GM23248 (cell line): ENCODE measurements around the gene STT3A. TPM values are rescaled to one million over a fixed set of nuclear protein-coding genes. Genes with fewer than 3 reads are reported as not detected.

Experiments
- DNase-seq: peaks from one replicate; pipeline ENCODE4 v3.0.0-alpha.2; 2015
- H2AFZ ChIP-seq: fragments of 200-600 bp; sonication (generic); 2 replicates; pipeline ENCODE4 v1.6.1; 2016; ENCODE audit warnings: antibody characterized with exemption
- H3F3A ChIP-seq: fragments of 200-600 bp; sonication (generic); 2 replicates; pipeline ENCODE4 v1.6.1; 2016; ENCODE audit warnings: mild to moderate bottlenecking, antibody characterized with exemption, mixed run types; ENCODE audit not compliant: insufficient read depth
- H3K27ac ChIP-seq: fragments of 200-600 bp; sonication (generic); 2 replicates; pipeline ENCODE4 v1.5.1; 2016; ENCODE audit warnings: mild to moderate bottlenecking
- H3K27me3 ChIP-seq: fragments of 200-600 bp; sonication (generic); replicated peaks from 2 replicates; pipeline ENCODE4 v1.6.1; 2016; ENCODE audit warnings: mild to moderate bottlenecking; ENCODE audit not compliant: insufficient read depth
- H3K36me3 ChIP-seq: fragments of 200-600 bp; sonication (generic); 2 replicates; pipeline ENCODE4 v1.6.1; 2016; ENCODE audit warnings: low read depth, mild to moderate bottlenecking
- H3K4me1 ChIP-seq: fragments of 200-600 bp; sonication (generic); 2 replicates; pipeline ENCODE4 v1.6.1; 2016; ENCODE audit warnings: mild to moderate bottlenecking; ENCODE audit not compliant: insufficient read depth
- H3K4me2 ChIP-seq: fragments of 200-600 bp; sonication (generic); one replicate; pipeline ENCODE4 v1.6.1; 2016; ENCODE audit warnings: mild to moderate bottlenecking; ENCODE audit not compliant: unreplicated experiment
- H3K4me3 ChIP-seq: fragments of 200-600 bp; sonication (generic); 2 replicates; pipeline ENCODE4 v1.5.1; 2016; ENCODE audit warnings: mild to moderate bottlenecking
- H3K79me2 ChIP-seq: fragments of 200-600 bp; sonication (generic); 2 replicates; pipeline ENCODE4 v1.6.1; 2016; ENCODE audit warnings: mild to moderate bottlenecking; ENCODE audit not compliant: insufficient read depth
- H3K9ac ChIP-seq: fragments of 200-600 bp; sonication (generic); 2 replicates; pipeline ENCODE4 v1.6.1; 2016; ENCODE audit warnings: mild to moderate bottlenecking
- H3K9me2 ChIP-seq: fragments of 200-600 bp; sonication (generic); 2 replicates; pipeline ENCODE4 v1.6.1; 2016; ENCODE audit warnings: mixed run types, mild to moderate bottlenecking, moderate library complexity; ENCODE audit not compliant: insufficient read depth
- H3K9me3 ChIP-seq: fragments of 200-600 bp; sonication (generic); one replicate; pipeline ENCODE4 v1.6.1; 2017; ENCODE audit warnings: low read depth
- H4K20me1 ChIP-seq: fragments of 200-600 bp; sonication (generic); 2 replicates; pipeline ENCODE4 v1.6.0; 2016; ENCODE audit not compliant: insufficient read depth
- EZH2 ChIP-seq: fragments of 200-600 bp; sonication (generic); IDR thresholded peaks from 2 replicates; pipeline ENCODE4 v1.6.1; 2018; ENCODE audit warnings: antibody characterized with exemption, mild to moderate bottlenecking; ENCODE audit not compliant: insufficient read depth, poor library complexity, severe bottlenecking
- EZH2phosphoT487 ChIP-seq: fragments of 200-600 bp; sonication (generic); IDR thresholded peaks from 2 replicates; pipeline ENCODE4 v1.6.1; 2018; ENCODE audit warnings: antibody characterized with exemption, moderate library complexity, mild to moderate bottlenecking, low read depth; ENCODE audit not compliant: insufficient read depth
- WGBS, 2 experiments: methylation state at CpG; one replicate each; pipeline ENCODE4 v1.1.6; 2015 to 2017; ENCODE audit warnings: low lambda C conversion rate in 2 of 2, low coverage in 1 of 2; ENCODE audit errors: missing lambda C conversion rate in 2 of 2; 5-methylcytosine and 5-hydroxymethylcytosine counted together
- in situ Hi-C: fragments of 300-500 bp; cut with MboI; formaldehyde crosslinking; loops from 2 replicates; pipeline ENCODE4 v1.15.0; 2020
- polyA plus RNA-seq: library from polyadenylated mRNA; unstranded; fragments of >200 nt; fragmentation: Nextera tagmentation; extraction: Ambion mirVana; gene quantifications from 2 replicates; pipeline ENCODE4 v1.2.1, GENCODE V29; 2016
- total RNA-seq: library from RNA; depleted of rRNA; stranded (reverse); fragments of >200 nt; shearing (Covaris generic); gene quantifications from 2 replicates; pipeline ENCODE4 v1.2.3, GENCODE V29; 2014; rRNA removed

STT3A gene
- total RNA-seq (289 and 309 TPM in 2 replicates), polyA plus RNA-seq (245 and 258 TPM in 2 replicates)

GRCh38 chr11:125592305-125593113, at the start of gene STT3A:
STT3A (plus strand) TSS chr11:125592852; CDS start chr11:125595916, 3,064 bp downstream.
- 1 to 2% methylated on average over 49 to 55 of the region's 55 CpGs for WGBS, 2 experiments
- Histone ChIP-seq H3K27me3 (no peaks in the 10 kb centered on the region), H3K27ac (peak within 1 kb of the TSS; percentile 98), H3K9me3 (no peaks in the 10 kb centered on the region), H3K4me1 (peaks cover 15% of the 10 kb centered on the region), H4K20me1 (no peaks in the 10 kb centered on the region), H3K9ac (peak within 1 kb of the TSS; percentile 96), H2AFZ (peak within 1 kb of the TSS; percentile 93), H3K79me2 (peaks cover 60% of the 10 kb centered on the region), H3K36me3 (peaks cover 10% of the 10 kb centered on the region), H3K9me2 (no peaks in the 10 kb centered on the region), H3F3A (peaks cover 19% of the 10 kb centered on the region), H3K4me3 (peak within 1 kb of the TSS; percentile 89), H3K4me2 (peak within 1 kb of the TSS; percentile 96)
- in situ Hi-C loops: no loop called here
- TF ChIP-seq EZH2 (no peak), EZH2phosphoT487 (no peak)
- DNase-seq: peak; percentile 100

DNA sequence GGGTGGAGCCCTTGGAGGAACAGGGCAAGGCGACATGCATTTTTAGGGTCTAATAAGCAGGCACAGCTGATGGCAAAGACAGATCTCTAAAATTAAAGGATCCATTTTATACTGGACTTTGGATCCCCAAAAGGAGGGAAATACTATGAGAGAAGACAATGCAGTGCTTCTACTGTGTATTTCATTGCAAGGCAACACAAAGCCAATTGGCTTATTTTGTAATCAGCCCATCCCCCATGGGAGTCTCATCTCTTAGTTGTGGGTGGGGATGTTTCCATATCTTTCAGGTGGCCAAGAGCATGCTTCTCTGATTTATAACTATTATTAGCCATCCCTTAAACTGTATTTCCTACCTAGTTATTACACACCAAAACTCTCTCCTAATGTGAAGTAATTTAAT, 41.9 kb upstream of the STT3A start:
- H2AFZ ChIP-seq: no peak overlapping the region
- no peak overlapping the region for H3K9ac ChIP-seq
- H3K36me3 ChIP-seq: no peaks in the 10 kb centered on the region
- H3K79me2 ChIP-seq: no peaks in the 10 kb centered on the region
- H3K4me1 ChIP-seq: no peaks in the 10 kb centered on the region
- no peaks in the 10 kb centered on the region for H3K9me2 ChIP-seq
- in situ Hi-C loops: no loop called here
- H3K9me3 ChIP-seq: no peaks in the 10 kb centered on the region
- H3K27ac ChIP-seq: no peak overlapping the region
- no peaks in the 10 kb centered on the region for H3F3A ChIP-seq
- no peak overlapping the region for H3K4me2 ChIP-seq
- H3K27me3 ChIP-seq: no peaks in the 10 kb centered on the region; the same call in none of the 2 replicates
- H3K4me3 ChIP-seq: no peak overlapping the region
- H4K20me1 ChIP-seq: no peaks in the 10 kb centered on the region
- no peak for TF ChIP-seq EZH2
- no peak for TF ChIP-seq EZH2phosphoT487
- WGBS, 2 experiments: 68 to 71% methylated on average over 1 of the region's 1 CpG
- no peak for DNase-seq

- no peak overlapping the region for H3K4me2 ChIP-seq
- in situ Hi-C loops: no loop called here
- no peak overlapping the region for H2AFZ ChIP-seq
- DNase-seq: no peak
- H3K27me3 ChIP-seq: no peaks in the 10 kb centered on the region; the same call in none of the 2 replicates
- no peaks in the 10 kb centered on the region for H3K9me2 ChIP-seq
- H3K9me3 ChIP-seq: no peaks in the 10 kb centered on the region
- no peaks in the 10 kb centered on the region for H4K20me1 ChIP-seq
- no peaks in the 10 kb centered on the region for H3K79me2 ChIP-seq
- H3K27ac ChIP-seq: no peak overlapping the region
- no peak overlapping the region for H3K4me3 ChIP-seq
- H3F3A ChIP-seq: no peaks in the 10 kb centered on the region
- no peaks in the 10 kb centered on the region for H3K36me3 ChIP-seq
- 0 to 6% methylated on average over 1 of the region's 1 CpG for WGBS, 2 experiments
- H3K9ac ChIP-seq: no peak overlapping the region
- no peaks in the 10 kb centered on the region for H3K4me1 ChIP-seq
- TF ChIP-seq EZH2 (no peak), EZH2phosphoT487 (no peak)
Measured at GRCh38 chr11:125551835-125552342, 40.8 kb upstream of the STT3A start.

DNA sequence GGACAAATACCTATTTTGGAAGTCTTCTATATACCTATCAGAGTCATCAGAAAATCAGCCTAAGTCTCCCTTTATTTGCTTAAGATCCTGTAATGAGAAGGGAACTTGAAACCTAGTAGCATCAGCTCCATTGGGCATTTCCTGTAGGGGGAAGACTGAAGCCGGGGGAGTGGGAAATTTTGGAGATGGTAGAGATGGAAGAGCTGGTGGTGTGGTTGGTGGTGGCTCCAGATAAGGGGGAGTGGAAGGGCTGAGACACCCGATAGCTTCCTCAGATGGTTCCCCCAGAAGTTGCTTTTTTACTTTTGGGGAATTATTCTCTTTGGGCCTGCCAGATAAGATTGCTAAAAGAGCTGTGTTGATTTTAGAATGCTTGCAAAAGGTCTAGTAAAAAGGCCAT, 39.7 kb upstream of the STT3A start:
- in situ Hi-C loops: no loop called here

More for the DNA sequence above, 39.7 kb upstream of the STT3A start:
- no peak overlapping the region for H3K4me3 ChIP-seq
- H3K9me2 ChIP-seq: no peaks in the 10 kb centered on the region
- DNase-seq: no peak
- H2AFZ ChIP-seq: no peak overlapping the region
- H3K4me2 ChIP-seq: no peak overlapping the region
- no peaks in the 10 kb centered on the region for H3K36me3 ChIP-seq
- H3F3A ChIP-seq: no peaks in the 10 kb centered on the region
- no peak overlapping the region for H3K27ac ChIP-seq
- H3K4me1 ChIP-seq: no peaks in the 10 kb centered on the region
- 62 to 63% methylated on average over 2 of the region's 2 CpGs for WGBS, 2 experiments
- H4K20me1 ChIP-seq: no peaks in the 10 kb centered on the region
- no peaks in the 10 kb centered on the region for H3K79me2 ChIP-seq
- no peak overlapping the region for H3K9ac ChIP-seq
- H3K9me3 ChIP-seq: no peaks in the 10 kb centered on the region
- TF ChIP-seq EZH2 (no peak), EZH2phosphoT487 (no peak)
- no peaks in the 10 kb centered on the region; the same call in none of the 2 replicates for H3K27me3 ChIP-seq
